ENCODE data around the gene ALLC.
"Not testable (repeated sequence)": the region's sequence is repeated elsewhere in the genome, so short reads cannot be mapped to it uniquely, and the experiment has no call there.

The ALLC gene

DNA sequence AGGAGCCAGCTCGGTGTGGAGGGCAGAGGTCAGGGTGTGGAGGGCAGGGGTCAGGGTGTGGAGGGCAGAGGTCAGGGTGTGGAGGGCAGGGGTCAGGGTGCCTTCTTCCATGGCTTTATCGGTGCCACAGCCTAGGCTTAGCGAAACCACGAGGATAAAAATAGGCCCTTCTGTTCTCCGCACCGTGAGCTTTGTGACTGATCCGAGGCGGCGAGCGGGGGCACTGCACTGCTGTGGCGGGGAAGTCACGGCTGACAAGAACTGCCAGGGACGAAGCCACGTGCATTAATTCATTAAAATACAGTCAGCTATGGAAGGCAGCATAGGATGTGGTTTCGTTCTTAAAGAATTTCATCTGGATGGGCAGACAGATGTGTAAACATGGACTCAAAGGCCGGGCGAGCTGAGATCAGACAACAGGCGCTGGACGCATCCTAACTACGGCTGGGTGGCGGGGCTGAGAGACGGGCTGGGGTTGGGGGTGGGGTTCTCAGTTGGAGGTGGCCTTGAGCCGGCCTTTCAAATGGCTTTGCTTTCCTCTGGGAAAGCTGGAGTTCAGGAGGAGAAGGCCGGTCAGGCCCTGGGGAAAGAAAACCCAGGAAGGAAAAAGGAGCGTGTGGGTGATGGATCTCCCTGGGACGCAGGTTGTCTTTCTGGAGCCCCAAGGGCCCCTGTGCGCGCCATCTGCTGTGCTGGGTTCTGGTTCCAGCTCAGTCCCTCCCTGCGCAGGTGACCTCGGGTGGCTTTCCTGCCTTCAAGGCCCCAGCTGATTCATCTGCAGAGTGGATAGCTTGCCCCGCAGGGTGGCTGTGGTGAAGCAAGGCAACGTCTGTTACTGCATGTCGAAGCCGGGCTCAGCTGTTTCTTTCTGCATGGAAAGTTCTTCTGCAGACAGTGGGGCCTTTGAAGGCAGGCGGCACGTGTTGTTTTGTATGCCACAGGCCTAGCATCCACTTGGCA, 958 bp upstream of the ALLC start:
- no peak for DNase-seq

DNA sequence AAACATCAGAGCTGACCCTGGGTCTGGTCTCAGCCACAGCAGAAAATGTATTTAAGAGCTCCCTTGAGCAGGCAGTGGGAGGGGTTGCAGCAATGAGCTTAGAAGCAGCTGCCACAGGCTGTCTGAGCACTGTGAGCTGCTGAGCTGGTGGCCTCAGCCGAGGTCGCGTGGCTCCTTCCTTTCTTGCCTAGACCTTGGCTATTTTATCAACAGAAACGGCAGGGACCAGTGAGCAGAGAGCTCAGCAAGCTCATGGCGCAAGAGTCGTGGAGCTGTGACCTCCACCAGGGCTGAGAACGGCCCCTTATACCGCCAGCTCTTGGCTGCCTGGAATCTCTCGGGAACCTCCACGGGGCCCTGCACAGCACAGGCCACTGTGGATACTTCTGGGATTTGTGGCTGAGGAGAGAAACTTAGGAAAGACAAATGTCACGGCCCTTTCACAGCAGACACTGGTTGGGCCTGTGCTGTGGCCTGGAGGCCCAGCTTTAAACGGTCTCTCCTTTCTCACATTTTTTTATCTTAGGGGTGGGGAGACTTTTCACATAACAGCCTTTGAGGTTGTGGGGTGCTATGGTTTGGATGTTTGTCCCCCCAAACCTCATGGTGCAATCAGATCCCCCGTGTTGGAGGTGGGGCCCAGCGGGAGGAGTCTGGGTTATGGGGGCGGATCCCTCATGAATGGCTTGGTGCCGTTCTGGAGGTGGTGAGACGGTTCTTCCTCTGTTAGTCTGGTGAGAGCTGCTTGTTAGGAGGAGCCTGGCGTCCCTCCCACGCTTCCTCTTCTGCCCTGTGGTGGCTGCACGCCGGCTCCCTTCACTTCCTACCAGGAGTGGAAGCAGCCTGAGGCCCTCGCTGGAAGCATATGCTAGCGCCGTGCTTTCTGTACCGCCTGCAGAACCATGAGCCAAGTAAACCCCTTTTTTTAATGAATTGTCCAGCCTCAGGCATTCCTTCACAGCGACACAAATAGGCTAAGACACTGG, 1.7 kb downstream of the ALLC start:
- no peak for DNase-seq

DNA sequence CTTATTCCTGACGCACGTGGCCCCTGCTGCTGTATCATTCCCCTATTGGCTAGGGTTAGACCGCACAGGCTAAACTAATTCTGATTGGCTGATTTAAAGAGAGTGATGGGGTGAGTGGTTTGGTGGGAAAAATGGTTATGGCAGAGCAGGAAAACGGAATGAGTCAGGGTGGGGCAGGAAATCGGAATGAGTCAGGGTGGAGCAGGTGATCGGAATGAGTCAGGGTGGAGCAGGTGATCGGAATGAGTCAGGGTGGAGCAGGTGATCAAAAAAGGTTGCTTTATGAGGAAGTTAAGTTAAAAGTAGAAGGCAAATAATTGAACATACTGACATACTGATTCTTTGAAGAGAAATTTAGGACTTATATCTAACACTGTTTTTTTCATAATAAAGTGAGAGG, 2.6 kb downstream of the ALLC start:
- DNase-seq: not testable (repeated sequence)

DNA sequence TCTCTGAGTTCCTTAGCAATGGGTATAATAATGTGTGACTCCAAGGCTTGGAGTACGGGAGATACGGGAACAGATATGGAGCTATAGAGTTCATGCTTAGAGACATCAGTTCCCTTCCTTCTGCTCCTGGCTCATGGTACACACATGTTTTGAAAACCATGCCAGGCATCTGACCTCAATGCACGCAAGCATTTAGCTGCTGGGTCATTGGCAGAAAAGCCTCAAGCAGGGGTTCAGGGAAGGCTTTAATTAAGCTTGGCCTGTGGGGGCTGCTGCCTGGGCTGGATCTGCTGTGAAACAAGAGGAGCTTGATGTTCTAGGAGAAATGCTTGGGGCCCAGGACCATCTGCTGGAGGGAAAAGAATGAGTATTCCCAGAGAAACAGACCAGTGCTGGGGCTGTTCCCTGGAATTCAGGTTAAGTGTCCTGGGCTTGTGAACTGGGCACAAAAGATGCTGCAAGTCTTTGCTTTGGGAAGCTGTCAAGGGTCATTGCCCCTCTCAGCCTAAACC, 3.2 kb downstream of the ALLC start:
- no peak for DNase-seq

DNA sequence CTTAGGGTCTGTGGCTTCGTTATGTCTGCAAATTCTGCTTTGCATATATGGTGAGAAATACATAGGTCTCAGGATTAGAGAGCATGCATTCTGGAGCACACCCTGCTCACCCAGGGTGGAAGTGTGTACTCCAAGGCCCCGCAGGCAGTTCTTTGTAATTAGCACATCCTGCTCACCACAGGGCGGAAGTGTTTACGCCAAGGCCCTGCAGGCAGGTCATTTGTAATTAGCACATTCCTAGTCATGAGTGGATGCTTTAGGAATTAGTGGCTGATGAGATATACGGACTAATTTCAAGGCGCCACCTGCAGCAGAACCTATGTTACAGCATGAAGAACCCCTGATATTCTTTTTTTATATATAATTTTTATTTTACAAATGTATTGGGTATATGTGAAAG, 4.2 kb downstream of the ALLC start:
- no peak for DNase-seq

DNA sequence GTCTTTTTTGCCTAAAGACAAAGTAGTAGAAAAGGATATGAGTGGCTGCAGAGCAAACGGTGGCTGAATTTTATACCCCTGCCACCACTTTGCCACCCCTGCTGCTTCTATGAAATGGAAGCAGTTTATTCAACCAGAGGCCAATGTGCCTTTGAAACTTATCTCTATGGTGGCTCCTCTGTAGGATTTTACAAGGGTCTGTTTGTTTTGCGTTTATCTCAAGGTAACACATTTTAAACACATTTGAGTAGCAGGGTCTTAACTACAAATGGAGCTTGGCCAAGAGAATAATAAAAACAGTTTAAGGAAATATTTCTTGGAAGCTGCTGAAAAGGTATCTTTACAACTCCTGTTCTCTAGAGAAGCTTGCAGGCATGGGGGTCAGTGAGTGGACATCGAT, 6.1 kb downstream of the ALLC start:
- no peak for DNase-seq

DNA sequence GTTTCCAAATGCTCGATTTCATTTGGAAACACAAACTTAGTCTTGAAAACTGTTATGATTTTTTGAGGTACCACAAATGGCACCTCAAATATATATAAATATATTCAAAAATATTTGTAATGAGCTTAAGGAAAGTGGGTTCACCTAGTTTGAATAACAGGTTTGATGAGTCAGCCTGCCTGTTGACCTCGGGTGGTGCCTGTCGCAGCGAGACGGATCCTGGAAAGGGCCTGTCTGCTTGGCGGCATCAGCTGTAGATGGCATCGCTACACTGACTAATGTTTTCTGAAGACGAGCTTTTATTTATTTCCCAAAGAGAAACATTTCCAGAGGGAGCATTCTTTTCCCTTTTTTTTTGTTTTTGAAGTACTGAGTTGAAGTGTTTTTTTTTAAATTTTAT, 6.9 kb downstream of the ALLC start:
- DNase-seq: no peak

DNA sequence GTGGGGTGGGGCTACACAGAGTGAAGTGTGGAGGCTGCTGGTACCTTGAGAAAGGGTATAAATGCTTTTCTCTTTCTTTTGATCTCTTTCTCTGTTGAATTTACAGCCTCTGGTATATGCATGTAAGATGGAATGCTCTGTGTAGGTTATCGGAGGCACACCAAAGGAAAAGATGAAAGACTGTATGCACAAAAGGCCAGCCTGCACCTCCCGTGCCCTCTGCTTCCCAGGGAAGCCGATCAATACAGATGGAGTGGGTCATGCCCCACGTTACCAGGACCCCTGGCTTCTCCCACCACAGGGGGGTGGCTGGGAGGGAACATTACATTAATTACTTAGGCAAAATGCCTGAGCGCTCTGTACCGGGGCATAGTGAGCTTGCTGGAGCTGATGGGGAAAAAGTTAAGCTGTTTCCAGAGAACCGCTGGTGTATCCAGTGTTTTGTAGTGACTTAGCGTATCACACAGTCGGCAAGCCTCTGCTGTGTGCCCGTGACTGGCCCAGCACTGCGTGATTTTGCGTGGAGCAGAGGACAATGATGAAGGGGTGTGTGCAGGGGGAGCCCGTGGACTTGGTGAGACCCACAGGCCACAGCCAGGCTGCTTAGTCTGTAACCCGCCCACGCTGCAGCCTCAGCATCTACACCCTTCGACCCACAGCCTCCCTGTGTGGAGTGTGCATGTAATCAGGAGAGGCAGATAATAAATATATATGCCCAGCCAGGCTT, 8.0 kb downstream of the ALLC start:
- no peak for DNase-seq

DNA sequence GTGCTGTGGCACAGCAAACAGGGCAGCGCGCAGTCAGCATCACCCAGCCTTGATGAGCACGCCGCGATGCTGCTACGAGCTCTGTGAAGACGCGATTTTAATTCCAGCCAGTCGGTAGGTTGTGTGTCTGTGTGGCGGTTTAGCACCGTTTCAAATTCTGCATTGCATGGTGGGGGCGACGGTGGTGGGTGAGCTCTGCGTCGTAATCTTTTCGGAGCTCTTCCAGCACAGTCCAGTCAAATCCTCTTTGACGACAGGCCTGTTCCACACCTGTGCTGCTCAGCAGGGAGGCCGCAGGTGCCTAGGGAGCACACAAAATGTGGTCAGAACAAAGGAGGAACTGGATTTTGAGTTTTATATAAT, 8.6 kb downstream of the ALLC start:
- no peak for DNase-seq

DNA sequence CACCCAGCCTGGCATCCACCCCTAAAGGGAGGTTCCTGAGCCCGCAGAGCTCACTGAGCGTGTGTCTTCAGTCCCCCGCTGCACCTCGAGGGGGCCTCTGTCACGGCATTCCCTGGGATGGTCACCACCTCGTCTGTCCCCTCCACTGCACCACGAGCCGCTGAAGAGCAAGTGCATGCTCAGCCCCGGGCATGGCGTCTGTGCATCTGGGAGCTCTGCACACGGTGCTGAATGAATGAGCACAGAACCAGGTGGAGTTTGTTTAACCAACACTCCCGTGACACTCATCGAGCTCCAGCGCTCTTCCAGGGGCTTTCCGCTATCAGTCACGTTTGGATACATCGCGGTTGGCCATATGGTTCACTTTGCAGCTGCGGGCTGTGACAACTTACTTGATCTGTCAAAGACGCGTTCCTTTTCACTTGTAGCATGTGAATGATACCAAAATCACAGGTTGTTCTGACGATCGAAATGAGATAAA, 9.2 kb downstream of the ALLC start:
- no peak for DNase-seq

DNA sequence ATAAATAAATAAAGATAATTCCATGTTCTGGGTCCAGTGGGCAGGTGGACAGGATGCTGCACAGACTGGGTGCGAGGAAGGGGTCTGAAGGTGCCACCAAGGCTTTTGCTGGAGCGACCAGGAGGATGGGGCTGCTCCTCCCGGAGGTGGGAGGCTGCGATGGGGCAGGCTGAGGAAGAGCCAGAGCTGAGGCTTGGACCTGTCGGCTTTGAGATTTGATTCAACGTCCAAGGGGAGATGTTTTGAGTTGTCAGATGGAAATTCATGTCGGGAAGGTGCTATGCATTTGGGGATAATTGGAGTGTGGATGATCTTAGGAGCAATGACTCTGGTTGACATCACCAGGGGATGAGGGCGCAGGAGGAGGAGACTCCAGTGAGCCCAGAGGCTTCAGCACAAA, 11.7 kb downstream of the ALLC start:
- DNase-seq: no peak

DNA sequence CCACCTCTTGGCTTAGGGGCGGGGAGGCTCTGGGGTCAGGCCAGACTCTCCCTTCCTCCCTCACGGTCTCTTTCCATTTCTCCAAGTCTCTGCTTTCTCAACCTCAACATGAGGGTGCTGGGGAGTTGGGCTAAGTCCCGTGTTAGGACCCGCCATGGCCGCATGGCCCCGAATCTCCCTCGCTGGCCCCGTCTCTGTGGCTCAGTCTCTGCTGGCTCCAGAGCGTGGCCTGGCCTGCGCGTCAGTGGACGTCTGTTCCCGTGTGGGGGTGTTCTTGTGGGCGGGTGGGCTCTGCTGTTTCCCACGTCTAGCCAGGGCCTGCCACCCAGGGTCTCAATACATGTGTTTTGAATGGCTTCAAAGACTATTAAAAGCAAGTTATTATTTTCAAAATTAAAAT, 12.4 kb downstream of the ALLC start:
- DNase-seq: no peak

DNA sequence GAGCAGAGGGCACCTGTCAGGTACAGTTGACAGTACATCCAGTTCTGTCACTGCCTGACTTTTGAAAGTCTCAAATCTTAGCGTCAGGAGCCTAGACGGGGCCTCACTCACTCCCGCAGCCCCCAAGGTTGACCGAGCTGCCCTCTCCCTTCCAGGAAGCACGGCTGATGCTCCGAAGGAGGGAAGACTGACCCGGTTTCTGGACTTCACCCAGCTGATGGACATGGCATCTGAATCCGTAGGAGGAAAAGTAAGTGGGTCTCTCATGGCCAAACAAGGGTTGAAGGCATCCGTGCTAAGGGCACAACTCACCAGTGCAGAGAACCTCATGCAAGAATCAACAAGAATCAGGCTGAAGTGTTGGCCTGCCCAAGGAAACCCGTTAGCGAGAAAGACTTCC, 12.9 kb downstream of the ALLC start:
- DNase-seq: no peak

DNA sequence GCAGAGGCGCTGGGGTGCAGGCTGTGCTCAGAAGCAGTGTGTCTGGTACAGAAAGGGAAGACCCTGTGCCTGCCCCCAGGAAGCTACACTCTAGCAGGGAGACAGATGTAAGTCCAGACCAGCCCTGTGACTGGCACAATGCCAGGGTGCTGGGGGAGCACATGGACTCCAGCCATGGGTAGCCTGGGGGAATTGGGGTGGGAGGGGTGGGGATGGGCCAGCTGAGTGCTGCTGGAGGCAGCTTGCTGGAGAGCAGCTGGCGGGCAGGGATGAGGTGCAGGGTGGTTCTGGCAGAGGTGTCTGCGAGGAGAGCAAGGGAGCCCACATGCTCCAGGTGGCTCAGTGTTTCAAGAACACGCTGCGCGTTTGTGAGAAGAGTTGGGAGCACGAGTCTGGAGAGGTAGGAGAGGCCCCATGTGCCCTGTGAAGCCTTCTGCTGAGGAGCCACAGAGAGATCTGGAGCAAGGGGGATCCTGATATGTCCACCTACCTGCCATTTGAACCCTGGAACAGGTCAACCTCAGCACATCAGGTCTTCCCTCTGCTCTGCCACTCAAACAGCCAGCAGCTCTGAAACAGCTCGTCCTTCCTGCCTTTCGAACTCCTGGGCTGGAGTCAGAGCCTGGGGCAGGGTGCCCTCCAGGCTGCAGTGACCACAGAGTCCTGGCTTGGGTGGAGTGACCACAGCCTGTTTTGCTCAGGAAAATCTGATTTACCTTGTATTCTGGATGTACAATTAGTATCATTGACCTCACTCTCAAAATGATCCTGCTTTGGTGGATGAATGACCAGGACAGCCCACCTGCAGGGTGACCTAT, 15.1 kb downstream of the ALLC start:
- DNase-seq: no peak

DNA sequence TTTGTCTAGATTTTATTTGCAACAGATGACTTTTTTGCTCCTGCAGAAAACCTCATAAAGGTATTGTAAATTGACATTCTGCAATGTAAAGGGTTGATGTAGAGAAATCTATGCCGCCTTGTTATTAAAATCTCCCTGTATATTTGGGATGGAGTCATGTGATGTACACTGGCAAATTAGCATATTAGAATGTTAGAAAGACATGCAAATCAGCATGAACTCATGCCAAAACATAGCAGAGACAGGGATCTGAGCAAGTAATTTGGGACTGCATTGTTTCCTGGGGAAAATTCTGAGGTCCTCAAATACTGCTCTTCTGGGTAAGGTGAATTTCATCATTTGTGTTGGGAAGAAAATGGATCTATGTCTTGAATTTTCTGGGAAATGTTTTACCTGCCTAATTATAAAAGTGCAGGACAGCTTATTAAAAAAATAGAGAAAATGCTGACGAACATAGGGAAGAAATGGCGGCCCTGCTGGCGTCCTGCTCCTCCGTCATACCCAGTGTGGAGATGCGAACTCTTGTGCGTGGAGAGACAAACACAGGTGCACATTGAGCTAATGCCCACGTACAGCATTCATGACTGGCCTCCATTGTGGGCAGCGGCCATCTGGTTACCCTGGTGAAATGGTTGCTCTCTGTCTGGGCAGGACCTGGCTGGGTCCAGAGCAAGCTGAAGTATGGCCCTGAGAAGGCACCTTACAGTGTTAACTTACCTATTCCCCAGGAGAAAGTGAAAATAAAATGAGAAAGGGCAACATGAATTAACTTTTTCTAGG, 16.3 kb downstream of the ALLC start:
- no peak for DNase-seq

DNA sequence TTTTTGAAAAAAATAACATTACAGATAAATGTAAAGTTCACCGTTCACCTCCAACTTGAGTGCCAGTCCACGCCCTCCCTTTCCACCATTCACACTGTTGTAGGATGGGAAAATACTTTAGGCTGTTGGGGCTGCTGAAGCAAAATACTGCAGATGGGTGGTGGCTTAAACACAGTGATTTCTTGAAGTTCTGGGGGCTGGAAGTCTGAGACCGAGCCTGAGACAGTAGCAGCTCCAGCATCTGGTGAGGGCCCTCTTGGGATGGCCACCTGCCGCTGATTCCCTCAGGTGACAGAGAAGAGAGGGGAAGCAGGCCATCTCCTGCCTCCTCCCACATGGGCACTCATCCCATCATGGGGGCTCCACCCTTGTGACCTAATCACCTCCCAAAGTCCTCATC, 17.7 kb downstream of the ALLC start:
- DNase-seq: no peak

DNA sequence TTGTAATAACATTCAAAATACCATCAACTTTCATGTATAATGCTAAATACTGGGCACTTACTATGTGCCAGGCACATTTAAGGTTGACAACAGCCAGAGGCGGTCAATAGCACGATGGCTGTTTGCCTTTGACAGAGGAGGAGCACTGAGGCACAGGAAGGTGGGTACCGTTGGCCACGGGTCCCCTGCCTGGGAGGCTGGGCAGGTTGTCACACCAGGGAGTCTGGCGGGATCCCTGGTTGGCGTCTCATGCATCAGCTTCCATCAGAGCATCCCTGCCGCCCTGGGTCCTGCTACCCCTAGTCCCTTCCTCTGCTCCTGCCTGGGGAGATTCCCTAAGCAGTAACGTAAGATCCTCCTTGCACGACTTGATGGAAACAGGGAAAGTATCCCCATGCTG, 19.4 kb downstream of the ALLC start:
- DNase-seq: no peak

DNA sequence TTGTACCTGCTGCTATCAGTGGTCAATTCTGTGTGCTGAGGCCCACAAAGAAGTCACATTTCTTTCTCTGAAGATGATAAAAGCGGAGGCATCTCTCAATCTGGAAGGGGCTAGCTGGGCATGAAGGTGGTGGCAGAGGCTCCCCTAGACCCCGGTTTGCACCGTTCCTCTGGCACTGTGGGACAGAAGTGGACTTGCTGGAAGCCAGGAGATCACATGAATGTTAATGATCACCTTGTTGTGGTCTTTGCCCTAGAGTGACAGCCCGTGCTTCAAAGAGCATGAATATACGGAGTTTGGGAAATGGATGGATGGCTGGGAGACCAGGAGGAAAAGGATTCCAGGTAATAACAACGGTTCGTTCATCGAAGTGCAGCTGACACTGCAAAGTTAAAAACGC, 20.2 kb downstream of the ALLC start:
- no peak for DNase-seq

DNA sequence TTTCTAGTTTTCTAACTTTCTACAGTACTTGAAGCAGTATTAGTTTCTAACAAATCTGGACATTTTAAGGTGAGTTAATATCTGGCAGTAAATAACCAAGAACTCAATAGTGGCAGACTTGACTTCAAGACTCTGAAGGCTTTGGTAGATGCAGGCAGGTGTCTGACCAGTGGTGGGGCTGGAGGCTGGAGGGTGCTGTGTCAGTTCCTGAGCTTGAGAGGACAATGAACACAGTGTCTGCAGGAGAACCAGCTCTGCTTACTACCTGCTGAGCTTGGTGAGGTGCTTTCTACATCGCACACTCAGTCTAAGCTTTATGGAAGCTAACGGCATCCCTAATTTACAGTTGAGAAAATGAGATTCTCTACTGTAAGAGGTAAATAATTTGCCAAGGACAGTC, 21.2 kb downstream of the ALLC start:
- DNase-seq: no peak

DNA sequence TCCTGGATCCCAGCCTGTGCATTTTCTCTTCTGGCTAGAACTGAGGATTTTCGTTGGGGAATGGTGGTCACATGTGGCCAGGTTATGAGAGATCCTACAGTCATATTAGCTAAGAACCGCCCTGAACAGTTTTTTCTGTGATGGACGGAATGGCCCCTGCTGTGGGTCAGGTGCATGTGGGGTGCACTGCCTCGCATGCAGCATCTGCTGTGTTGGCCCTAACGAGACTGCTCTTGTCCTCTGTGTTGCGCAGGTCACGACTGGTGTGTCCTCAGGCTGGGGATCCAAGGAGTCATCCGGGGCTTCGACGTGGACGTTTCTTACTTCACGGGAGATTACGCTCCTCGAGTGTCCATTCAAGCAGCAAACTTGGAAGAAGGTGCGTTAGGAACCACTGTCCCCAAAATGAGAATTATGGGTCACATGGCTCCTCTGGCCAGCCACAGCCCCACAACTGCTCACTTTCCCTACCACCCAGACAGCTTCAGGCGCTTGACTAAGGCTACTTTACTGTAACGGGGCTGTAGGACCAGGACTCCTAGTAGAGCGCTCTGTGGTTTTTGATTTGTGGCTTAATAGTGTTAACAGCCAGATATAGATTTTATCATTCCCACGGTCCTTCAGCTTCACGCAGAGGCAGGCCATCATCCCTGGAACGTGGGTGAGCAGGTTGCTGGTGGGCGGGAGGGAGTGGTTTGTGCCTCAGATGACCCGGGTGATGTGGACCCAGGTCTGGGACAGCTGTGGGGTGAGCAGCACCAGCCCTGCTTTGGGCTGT, 21.8 kb downstream of the ALLC start:
- DNase-seq: no peak

Measured in CD4-positive, alpha-beta T cell treated with Interferon alpha-2 for 1 hour (primary cell).